ENCODE measurements around the gene UGT2B10. TPM values are rescaled to one million over a fixed set of nuclear protein-coding genes. Genes with fewer than 3 reads are reported as not detected.

The UGT2B10 gene
- total and polyA plus RNA-seq, 9 of the 15 experiments (the other 6 are each of a cell fraction or from before 2014, with no cell fraction given) = 0.18 TPM; not detected in 8

DNA sequence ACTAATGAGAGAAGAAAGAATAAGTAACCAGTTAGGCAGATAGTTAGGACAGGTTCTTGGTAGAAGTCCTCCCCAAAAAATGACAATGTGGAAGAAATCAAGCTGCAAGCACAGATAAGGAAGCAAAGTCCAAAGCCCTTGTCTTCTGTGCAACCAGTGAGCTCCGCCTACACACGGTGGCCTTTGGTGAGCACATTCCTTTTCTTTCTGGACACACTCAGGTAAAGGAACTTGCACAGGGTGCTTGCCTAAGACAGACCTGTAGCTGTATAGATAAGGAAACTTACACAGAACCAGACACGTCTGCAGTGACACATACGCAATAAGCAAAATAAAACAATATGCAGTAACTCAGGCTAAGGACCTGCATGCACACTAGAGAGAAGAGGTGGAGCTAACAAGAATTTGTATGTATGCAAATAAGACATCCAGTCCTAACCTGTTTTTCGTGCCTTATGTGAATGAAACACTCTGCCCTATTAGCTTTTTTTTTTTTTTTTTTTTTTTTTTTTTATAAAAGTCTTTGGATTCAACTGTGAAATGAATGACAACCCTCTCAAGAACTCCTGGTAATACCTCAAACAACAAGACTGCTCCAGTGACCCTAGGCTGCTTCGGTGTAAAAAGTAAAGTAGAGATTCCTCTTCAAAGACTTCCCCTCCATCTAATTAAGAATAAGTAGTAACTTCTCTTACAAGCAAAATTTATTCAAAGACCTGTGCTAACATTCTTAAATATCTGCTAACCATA lies 48.8 kb downstream of the UGT2B10 start (continued):
- TF ChIP-seq, protein P1, sequence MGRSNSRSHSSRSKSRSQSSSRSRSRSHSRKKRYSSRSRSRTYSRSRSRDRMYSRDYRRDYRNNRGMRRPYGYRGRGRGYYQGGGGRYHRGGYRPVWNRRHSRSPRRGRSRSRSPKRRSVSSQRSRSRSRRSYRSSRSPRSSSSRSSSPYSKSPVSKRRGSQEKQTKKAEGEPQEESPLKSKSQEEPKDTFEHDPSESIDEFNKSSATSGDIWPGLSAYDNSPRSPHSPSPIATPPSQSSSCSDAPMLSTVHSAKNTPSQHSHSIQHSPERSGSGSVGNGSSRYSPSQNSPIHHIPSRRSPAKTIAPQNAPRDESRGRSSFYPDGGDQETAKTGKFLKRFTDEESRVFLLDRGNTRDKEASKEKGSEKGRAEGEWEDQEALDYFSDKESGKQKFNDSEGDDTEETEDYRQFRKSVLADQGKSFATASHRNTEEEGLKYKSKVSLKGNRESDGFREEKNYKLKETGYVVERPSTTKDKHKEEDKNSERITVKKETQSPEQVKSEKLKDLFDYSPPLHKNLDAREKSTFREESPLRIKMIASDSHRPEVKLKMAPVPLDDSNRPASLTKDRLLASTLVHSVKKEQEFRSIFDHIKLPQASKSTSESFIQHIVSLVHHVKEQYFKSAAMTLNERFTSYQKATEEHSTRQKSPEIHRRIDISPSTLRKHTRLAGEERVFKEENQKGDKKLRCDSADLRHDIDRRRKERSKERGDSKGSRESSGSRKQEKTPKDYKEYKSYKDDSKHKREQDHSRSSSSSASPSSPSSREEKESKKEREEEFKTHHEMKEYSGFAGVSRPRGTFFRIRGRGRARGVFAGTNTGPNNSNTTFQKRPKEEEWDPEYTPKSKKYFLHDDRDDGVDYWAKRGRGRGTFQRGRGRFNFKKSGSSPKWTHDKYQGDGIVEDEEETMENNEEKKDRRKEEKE (IDR thresholded peaks at IDR 0.05; ENCODE audit: borderline replicate concordance in 1 of 2, control insufficient read depth in 1 of 2, low read depth in 2 of 2, low read length in 1 of 2) = no peak
- TF ChIP-seq CCNT2 (IDR thresholded peaks at IDR 0.05; ENCODE audit: borderline replicate concordance, extremely low read depth, insufficient read length, low read depth, low read length) (peak; percentile 94), ZEB2 (IDR thresholded peaks at IDR 0.05) (peak; percentile 36; the same call in 1 of the 2 replicates), STAT5A (IDR thresholded peaks at IDR 0.05; ENCODE audit: borderline replicate concordance, low read length) (peak; percentile 92), ZNF121 (CRISPR knock-in tag; conservative IDR thresholded peaks at IDR 0.05) (no peak), PTRF (tag; IDR thresholded peaks at IDR 0.05) (no peak), ZNF274 (IDR thresholded peaks at IDR 0.05; ENCODE audit: borderline replicate concordance, low read depth, low read length) (peak; percentile 26; the same call in 1 of the 2 replicates), SRSF9 (IDR thresholded peaks at IDR 0.05; ENCODE audit: borderline replicate concordance, low read depth, low read length) (no peak), SNRNP70 (optimal IDR thresholded peaks at IDR 0.05; ENCODE audit: low read depth, low read length) (no peak), CREB1 (IDR thresholded peaks at IDR 0.05) (peak; percentile 57; the same call in 1 of the 2 replicates), CREB1 (CRISPR knock-in tag; IDR thresholded peaks at IDR 0.05) (peak; percentile 31; the same call in 1 of the 2 replicates), TCF7 (IDR thresholded peaks at IDR 0.05; ENCODE audit: borderline replicate concordance) (peak; percentile 76; the same call in 1 of the 2 replicates), PML (IDR thresholded peaks at IDR 0.05; ENCODE audit: low read length) (peak; percentile 98), CREM (IDR thresholded peaks at IDR 0.05; ENCODE audit: low read depth) (peak; percentile 71), ZNF584 (CRISPR knock-in tag; IDR thresholded peaks at IDR 0.05; ENCODE audit: low read depth) (0 out of 2 replicates have a peak, but pooled peaks have one; percentile 45), PHF21A (IDR thresholded peaks at IDR 0.05; ENCODE audit: borderline replicate concordance, low read depth) (no peak)
- TF ChIP-seq, protein P2, sequence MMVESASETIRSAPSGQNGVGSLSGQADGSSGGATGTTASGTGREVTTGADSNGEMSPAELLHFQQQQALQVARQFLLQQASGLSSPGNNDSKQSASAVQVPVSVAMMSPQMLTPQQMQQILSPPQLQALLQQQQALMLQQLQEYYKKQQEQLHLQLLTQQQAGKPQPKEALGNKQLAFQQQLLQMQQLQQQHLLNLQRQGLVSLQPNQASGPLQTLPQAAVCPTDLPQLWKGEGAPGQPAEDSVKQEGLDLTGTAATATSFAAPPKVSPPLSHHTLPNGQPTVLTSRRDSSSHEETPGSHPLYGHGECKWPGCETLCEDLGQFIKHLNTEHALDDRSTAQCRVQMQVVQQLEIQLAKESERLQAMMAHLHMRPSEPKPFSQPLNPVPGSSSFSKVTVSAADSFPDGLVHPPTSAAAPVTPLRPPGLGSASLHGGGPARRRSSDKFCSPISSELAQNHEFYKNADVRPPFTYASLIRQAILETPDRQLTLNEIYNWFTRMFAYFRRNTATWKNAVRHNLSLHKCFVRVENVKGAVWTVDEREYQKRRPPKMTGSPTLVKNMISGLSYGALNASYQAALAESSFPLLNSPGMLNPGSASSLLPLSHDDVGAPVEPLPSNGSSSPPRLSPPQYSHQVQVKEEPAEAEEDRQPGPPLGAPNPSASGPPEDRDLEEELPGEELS (CRISPR knock-in tag; IDR thresholded peaks at IDR 0.05; ENCODE audit: borderline replicate concordance) = no peak
- TF ChIP-seq, protein P3, sequence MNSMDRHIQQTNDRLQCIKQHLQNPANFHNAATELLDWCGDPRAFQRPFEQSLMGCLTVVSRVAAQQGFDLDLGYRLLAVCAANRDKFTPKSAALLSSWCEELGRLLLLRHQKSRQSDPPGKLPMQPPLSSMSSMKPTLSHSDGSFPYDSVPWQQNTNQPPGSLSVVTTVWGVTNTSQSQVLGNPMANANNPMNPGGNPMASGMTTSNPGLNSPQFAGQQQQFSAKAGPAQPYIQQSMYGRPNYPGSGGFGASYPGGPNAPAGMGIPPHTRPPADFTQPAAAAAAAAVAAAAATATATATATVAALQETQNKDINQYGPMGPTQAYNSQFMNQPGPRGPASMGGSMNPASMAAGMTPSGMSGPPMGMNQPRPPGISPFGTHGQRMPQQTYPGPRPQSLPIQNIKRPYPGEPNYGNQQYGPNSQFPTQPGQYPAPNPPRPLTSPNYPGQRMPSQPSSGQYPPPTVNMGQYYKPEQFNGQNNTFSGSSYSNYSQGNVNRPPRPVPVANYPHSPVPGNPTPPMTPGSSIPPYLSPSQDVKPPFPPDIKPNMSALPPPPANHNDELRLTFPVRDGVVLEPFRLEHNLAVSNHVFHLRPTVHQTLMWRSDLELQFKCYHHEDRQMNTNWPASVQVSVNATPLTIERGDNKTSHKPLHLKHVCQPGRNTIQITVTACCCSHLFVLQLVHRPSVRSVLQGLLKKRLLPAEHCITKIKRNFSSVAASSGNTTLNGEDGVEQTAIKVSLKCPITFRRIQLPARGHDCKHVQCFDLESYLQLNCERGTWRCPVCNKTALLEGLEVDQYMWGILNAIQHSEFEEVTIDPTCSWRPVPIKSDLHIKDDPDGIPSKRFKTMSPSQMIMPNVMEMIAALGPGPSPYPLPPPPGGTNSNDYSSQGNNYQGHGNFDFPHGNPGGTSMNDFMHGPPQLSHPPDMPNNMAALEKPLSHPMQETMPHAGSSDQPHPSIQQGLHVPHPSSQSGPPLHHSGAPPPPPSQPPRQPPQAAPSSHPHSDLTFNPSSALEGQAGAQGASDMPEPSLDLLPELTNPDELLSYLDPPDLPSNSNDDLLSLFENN (IDR thresholded peaks at IDR 0.05; ENCODE audit: low read depth in 2 of 2, low read length in 2 of 2) = peak in 1 of 2 experiments; percentile 91; a peak in 2 of 4 replicates
